Measurements from ENCODE around the gene MRPL21. TPM values are rescaled to one million over a fixed set of nuclear protein-coding genes. Genes with fewer than 3 reads are reported as not detected.

Gene MRPL21
- total RNA-seq, 1 experiment from 2014 or later, result 82.3 TPM

DNA sequence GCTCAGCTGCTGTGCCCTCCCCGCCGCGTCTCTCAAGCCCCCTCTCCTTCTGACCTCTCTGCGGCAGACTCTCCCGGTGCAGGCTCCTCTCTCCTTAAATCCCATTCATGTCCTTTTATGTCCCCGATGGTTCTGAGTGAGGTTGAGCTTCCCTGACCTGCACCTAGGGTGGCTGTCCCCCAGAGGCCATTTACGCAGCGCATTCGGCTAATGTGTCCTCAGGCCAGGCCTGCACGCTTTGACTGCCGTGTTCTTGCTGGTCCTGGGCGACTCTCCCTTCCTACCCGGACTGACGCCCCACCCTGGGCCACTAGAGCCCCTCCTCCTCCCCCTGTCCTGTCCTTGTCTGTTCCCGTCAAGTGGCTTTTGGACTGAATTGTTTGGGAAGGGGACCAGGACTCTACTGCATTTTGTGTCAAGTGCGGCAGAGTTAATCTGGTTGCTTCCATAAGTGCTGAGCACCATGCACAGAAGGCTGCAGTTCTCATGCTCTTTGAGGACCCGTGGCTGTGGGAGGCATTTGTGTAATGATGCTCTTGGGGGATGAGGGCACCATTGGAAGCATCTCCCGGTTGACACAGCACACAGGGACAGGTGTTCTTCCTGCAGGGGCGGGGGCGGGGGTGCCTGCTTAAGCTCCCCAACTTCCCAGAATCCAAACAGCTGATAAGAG, 37.2 kb upstream of the MRPL21 start:
- ChIA-PET CTCF (interaction anchor here (1.2 to 3.1 kb wide), 3 partner anchors 10 to 51 kb away, joined by 5 to 16 read pairs (median 7); no protein-coding TSS in a partner anchor), POLR2A (no interaction called here)
- Mint-ChIP-seq H3K9me3 (no peaks in the 10 kb centered on the region), H3K36me3 (peaks cover 9% of the 10 kb centered on the region; the same call in 1 of the 2 replicates), H3K27ac (no peak overlapping the region), H3K4me3 (no peak overlapping the region), H3K27me3 (ENCODE audit: low read depth) (no peaks in the 10 kb centered on the region), H3K4me1 (no peaks in the 10 kb centered on the region)
- no peak for ATAC-seq
- DNase-seq (ENCODE audit: low spot score), result no peak
- TF ChIP-seq, protein P1, sequence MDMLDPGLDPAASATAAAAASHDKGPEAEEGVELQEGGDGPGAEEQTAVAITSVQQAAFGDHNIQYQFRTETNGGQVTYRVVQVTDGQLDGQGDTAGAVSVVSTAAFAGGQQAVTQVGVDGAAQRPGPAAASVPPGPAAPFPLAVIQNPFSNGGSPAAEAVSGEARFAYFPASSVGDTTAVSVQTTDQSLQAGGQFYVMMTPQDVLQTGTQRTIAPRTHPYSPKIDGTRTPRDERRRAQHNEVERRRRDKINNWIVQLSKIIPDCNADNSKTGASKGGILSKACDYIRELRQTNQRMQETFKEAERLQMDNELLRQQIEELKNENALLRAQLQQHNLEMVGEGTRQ (CRISPR knock-in tag; IDR thresholded peaks at IDR 0.05), result no peak
- TF ChIP-seq TCF7 (CRISPR knock-in tag; IDR thresholded peaks at IDR 0.05; ENCODE audit: low read depth) (no peak), TP53 (CRISPR knock-in tag; IDR thresholded peaks at IDR 0.05) (no peak), CREM (CRISPR knock-in tag; IDR thresholded peaks at IDR 0.05) (no peak), SMAD3 (CRISPR knock-in tag; IDR thresholded peaks at IDR 0.05; ENCODE audit: borderline replicate concordance) (no peak), SOX15 (CRISPR knock-in tag; IDR thresholded peaks at IDR 0.05) (no peak), OVOL2 (CRISPR knock-in tag; IDR thresholded peaks at IDR 0.05; ENCODE audit: borderline replicate concordance) (no peak), CBFB (CRISPR knock-in tag; IDR thresholded peaks at IDR 0.05; ENCODE audit: low read depth) (no peak), FOXK1 (CRISPR knock-in tag; IDR thresholded peaks at IDR 0.05) (no peak), RELA (CRISPR knock-in tag; IDR thresholded peaks at IDR 0.05; ENCODE audit: borderline replicate concordance) (no peak), PRRX2 (CRISPR knock-in tag; IDR thresholded peaks at IDR 0.05) (no peak), GRHL2 (CRISPR knock-in tag; IDR thresholded peaks at IDR 0.05; ENCODE audit: insufficient replicate concordance, severe bottlenecking) (no peak), NR1H2 (CRISPR knock-in tag; IDR thresholded peaks at IDR 0.05) (no peak), KAT7 (CRISPR knock-in tag; IDR thresholded peaks at IDR 0.05; ENCODE audit: borderline replicate concordance) (no peak)
- TF ChIP-seq, protein P2, sequence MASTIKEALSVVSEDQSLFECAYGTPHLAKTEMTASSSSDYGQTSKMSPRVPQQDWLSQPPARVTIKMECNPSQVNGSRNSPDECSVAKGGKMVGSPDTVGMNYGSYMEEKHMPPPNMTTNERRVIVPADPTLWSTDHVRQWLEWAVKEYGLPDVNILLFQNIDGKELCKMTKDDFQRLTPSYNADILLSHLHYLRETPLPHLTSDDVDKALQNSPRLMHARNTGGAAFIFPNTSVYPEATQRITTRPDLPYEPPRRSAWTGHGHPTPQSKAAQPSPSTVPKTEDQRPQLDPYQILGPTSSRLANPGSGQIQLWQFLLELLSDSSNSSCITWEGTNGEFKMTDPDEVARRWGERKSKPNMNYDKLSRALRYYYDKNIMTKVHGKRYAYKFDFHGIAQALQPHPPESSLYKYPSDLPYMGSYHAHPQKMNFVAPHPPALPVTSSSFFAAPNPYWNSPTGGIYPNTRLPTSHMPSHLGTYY (CRISPR knock-in tag; IDR thresholded peaks at IDR 0.05), result no peak
- TF ChIP-seq, protein P3, sequence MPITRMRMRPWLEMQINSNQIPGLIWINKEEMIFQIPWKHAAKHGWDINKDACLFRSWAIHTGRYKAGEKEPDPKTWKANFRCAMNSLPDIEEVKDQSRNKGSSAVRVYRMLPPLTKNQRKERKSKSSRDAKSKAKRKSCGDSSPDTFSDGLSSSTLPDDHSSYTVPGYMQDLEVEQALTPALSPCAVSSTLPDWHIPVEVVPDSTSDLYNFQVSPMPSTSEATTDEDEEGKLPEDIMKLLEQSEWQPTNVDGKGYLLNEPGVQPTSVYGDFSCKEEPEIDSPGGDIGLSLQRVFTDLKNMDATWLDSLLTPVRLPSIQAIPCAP (CRISPR knock-in tag; IDR thresholded peaks at IDR 0.05), result no peak
- TF ChIP-seq, protein P4, sequence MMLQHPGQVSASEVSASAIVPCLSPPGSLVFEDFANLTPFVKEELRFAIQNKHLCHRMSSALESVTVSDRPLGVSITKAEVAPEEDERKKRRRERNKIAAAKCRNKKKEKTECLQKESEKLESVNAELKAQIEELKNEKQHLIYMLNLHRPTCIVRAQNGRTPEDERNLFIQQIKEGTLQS (CRISPR knock-in tag; conservative IDR thresholded peaks at IDR 0.05), result no peak

DNA sequence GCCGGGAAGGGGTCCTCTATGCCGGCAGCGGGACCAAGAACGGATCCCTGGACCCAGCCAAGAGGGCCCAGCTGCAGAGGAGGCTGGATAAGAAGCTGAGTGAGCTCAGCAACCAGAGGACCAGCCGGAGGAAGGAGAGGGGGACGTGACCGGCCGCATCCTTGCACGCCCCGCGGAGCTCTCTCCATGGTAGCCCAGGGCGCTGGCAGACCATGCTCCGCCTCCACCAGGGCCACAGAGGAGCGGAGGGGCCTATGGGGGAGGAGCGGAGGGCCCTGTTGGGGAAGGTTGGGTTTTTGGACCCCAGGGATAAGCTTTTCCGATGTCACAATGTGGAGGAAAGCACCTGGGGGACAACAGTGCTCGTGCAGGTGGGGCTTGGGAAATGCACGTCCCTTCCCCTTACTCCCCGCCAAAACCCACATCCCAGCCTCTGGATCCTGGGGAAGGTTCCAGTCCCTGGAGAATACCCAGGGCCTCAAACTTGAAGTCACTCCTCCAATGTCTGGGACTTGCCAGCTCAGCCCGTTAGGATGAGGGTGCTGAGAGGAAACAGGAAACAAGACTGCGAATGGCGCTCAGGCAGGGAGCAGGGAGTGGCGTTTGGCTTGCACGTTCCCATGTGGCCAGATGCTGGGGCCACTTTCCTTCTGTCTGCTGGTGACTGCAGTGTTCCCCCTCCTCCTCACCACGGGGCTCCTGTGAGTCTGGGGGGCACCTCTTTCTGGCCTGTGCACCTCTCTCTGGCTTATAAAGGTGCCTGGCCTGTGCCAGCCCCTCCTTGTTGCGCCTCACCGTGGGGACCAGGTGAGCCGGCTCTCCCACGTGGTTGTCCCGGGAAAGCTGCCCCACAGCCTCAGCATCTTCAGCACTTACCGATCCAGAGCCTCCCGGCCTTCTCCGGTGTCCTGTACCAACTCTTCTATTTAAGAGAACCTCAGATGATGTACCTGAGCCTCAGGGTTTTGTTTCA, 36.2 kb upstream of the MRPL21 start:
- no peaks in the 10 kb centered on the region for H3K27me3 Mint-ChIP-seq (ENCODE audit: low read depth)
- H3K27ac Mint-ChIP-seq, result no peak overlapping the region
- no peaks in the 10 kb centered on the region for H3K9me3 Mint-ChIP-seq
- H3K4me1 Mint-ChIP-seq, result no peaks in the 10 kb centered on the region
- ATAC-seq (no peak), DNase-seq (ENCODE audit: low spot score) (no peak)
- POLR2A ChIA-PET, result interaction anchor here (0.5 kb wide), 1 partner anchor 138 kb away, joined by 3 read pairs; no protein-coding TSS in a partner anchor
- H3K36me3 Mint-ChIP-seq, result peaks cover 14% of the 10 kb centered on the region; the same call in 1 of the 2 replicates
- no peak overlapping the region for H3K4me3 Mint-ChIP-seq
- CTCF ChIA-PET, result interaction anchor here (1.2 to 3.1 kb wide), 3 partner anchors 11 to 50 kb away, joined by 5 to 16 read pairs (median 7); no protein-coding TSS in a partner anchor
- no peak for TF ChIP-seq HMGA2 (CRISPR knock-in tag; IDR thresholded peaks at IDR 0.05)
- TF ChIP-seq NR3C1 (CRISPR knock-in tag; conservative IDR thresholded peaks at IDR 0.05; ENCODE audit: low read depth), result no peak
- TF ChIP-seq SOX15 (CRISPR knock-in tag; IDR thresholded peaks at IDR 0.05), result no peak
- TF ChIP-seq ZNF423 (CRISPR knock-in tag; IDR thresholded peaks at IDR 0.05), result no peak
- TF ChIP-seq, protein P5, sequence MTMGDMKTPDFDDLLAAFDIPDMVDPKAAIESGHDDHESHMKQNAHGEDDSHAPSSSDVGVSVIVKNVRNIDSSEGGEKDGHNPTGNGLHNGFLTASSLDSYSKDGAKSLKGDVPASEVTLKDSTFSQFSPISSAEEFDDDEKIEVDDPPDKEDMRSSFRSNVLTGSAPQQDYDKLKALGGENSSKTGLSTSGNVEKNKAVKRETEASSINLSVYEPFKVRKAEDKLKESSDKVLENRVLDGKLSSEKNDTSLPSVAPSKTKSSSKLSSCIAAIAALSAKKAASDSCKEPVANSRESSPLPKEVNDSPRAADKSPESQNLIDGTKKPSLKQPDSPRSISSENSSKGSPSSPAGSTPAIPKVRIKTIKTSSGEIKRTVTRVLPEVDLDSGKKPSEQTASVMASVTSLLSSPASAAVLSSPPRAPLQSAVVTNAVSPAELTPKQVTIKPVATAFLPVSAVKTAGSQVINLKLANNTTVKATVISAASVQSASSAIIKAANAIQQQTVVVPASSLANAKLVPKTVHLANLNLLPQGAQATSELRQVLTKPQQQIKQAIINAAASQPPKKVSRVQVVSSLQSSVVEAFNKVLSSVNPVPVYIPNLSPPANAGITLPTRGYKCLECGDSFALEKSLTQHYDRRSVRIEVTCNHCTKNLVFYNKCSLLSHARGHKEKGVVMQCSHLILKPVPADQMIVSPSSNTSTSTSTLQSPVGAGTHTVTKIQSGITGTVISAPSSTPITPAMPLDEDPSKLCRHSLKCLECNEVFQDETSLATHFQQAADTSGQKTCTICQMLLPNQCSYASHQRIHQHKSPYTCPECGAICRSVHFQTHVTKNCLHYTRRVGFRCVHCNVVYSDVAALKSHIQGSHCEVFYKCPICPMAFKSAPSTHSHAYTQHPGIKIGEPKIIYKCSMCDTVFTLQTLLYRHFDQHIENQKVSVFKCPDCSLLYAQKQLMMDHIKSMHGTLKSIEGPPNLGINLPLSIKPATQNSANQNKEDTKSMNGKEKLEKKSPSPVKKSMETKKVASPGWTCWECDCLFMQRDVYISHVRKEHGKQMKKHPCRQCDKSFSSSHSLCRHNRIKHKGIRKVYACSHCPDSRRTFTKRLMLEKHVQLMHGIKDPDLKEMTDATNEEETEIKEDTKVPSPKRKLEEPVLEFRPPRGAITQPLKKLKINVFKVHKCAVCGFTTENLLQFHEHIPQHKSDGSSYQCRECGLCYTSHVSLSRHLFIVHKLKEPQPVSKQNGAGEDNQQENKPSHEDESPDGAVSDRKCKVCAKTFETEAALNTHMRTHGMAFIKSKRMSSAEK (CRISPR knock-in tag; IDR thresholded peaks at IDR 0.05; ENCODE audit: borderline replicate concordance), result no peak
- TF ChIP-seq, protein P6, sequence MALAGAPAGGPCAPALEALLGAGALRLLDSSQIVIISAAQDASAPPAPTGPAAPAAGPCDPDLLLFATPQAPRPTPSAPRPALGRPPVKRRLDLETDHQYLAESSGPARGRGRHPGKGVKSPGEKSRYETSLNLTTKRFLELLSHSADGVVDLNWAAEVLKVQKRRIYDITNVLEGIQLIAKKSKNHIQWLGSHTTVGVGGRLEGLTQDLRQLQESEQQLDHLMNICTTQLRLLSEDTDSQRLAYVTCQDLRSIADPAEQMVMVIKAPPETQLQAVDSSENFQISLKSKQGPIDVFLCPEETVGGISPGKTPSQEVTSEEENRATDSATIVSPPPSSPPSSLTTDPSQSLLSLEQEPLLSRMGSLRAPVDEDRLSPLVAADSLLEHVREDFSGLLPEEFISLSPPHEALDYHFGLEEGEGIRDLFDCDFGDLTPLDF (CRISPR knock-in tag; IDR thresholded peaks at IDR 0.05), result no peak
- TF ChIP-seq, protein P7, sequence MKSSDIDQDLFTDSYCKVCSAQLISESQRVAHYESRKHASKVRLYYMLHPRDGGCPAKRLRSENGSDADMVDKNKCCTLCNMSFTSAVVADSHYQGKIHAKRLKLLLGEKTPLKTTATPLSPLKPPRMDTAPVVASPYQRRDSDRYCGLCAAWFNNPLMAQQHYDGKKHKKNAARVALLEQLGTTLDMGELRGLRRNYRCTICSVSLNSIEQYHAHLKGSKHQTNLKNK (CRISPR knock-in tag; IDR thresholded peaks at IDR 0.05), result no peak
- no peak for TF ChIP-seq ZNF263 (CRISPR knock-in tag; IDR thresholded peaks at IDR 0.05; ENCODE audit: low read depth)
- no peak for TF ChIP-seq SP1 (CRISPR knock-in tag; conservative IDR thresholded peaks at IDR 0.05)
